Epithelial cell of esophagus (primary cell): ENCODE data around the gene COX5A.

ENCODE experiments used
- DNase-seq: peaks from one replicate; pipeline ENCODE4 v3.0.0; 2010; ENCODE audit warnings: low read depth
- H3K4me3 ChIP-seq: 2 replicates; pipeline ENCODE4 v1.5.1; 2011; ENCODE audit warnings: mild to moderate bottlenecking, low read length, control low read depth
- CTCF ChIP-seq: IDR thresholded peaks from 2 replicates; pipeline ENCODE4 v1.5.1; 2011; ENCODE audit warnings: low read depth, mild to moderate bottlenecking, low read length, control low read depth, inconsistent platforms; ENCODE audit not compliant: insufficient read depth; ENCODE audit errors: missing control alignments

The COX5A gene

GRCh38 chr15:74885461-74885860 is 52.4 kb downstream of the COX5A start:
- no peak for TF ChIP-seq CTCF
- no peak overlapping the region for H3K4me3 ChIP-seq
- no peak for DNase-seq

GRCh38 chr15:74884428-74885223 is 53.2 kb downstream of the COX5A start:
- no peak overlapping the region for H3K4me3 ChIP-seq
- no peak for TF ChIP-seq CTCF
- peak; percentile 45 for DNase-seq

DNA sequence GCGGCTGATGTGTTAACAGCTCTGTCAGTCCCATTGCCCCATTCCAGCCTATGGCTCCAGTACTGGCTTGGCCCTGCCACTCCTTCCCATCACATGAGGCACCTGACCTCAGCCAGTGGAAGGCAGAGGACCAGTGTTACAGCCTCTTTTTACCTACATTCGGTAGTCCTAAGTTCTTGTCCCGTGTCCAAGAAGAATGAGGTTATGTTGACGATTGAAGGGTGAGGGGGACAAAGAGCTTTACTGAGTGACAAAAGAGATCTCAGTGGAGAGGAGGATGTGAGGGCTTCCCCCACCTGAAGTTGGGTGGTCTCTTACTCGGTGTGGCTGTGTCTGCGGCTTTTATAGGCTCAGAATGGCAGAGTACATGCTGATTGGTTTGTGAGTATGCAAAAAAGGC is 55.3 kb downstream of the COX5A start:
- TF ChIP-seq CTCF, result no peak
- no peak overlapping the region for H3K4me3 ChIP-seq
- DNase-seq, result no peak

DNA sequence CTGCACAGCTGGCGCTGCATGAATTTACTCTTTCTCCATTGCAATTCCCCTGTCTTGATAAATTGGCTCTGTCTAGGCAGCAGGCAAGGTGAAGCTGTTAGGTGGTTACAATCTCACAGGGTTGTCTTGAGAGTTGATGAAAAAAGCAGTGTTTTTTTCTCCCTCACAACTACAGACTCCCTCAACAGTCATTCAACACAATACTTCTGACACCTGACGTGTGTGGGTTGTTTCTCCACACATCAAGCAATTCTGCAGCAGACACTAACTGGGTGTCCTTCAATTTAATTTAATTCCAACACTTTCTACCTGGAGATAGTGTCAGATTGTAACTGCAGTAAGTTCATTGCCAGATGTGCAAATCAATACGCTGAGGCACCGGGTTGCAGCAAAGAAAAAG is 59.6 kb downstream of the COX5A start:
- H3K4me3 ChIP-seq, result no peak overlapping the region
- TF ChIP-seq CTCF, result no peak
- DNase-seq, result no peak

GRCh38 chr15:74873756-74874424 is 64.0 kb downstream of the COX5A start:
- no peak for TF ChIP-seq CTCF
- H3K4me3 ChIP-seq, result peak overlapping the region; percentile 75
- no peak for DNase-seq

- DNase-seq, result peak; percentile 96
- H3K4me3 ChIP-seq, result peak within 1 kb of the TSS; percentile 75
- TF ChIP-seq CTCF, result no peak
These were observed 64.7 kb downstream of the COX5A start, which contains the start of gene SCAMP2 for GRCh38 chr15:74873036-74873755. TSS of gene SCAMP2 (minus strand) at chr15:74873365. CDS start at chr15:74873255, 110 bp downstream.
